Left cardiac atrium (tissue), 4 donors: ENCODE measurements around the gene PLEKHM1. TPM values are rescaled to one million over a fixed set of nuclear protein-coding genes. Genes with fewer than 3 reads are reported as not detected.
A peak's percentile ranks its signal among the peaks of the same experiment; 100 is the strongest.
"Not testable (repeated sequence)": the region's sequence is repeated elsewhere in the genome, so short reads cannot be mapped to it uniquely, and the experiment has no call there.

ENCODE experiments used
- ATAC-seq, 2 donors: fragments of 200-7000 bp; cut with Tn5 transposase; one replicate each; pipeline ENCODE4 v1.9.1; 2020; ENCODE audit warnings: mild to moderate bottlenecking in 2 of 2, moderate library complexity in 2 of 2
- DNase-seq: peaks from one replicate; pipeline ENCODE4 v3.0.0-alpha.2; 2020
- intact Hi-C, 2 donors: fragments of 100-400 bp; cut with DNase I; formaldehyde crosslinking; loops; one replicate each; pipeline versions ENCODE4 v1.14.1 to v1.15.1; 2022 to 2023
- long read RNA-seq: library from polyadenylated mRNA; unstranded; transcript quantifications from one replicate; pipeline ENCODE4 v2.0.0, GENCODE V29; 2021
- total RNA-seq, 2 donors: library from RNA; stranded (reverse); fragmentation: NEBNext Ultra II Directional; extraction: Animal tissue kit (Norgen Biotek cat#: 25700); gene quantifications; one replicate each; pipeline ENCODE4 v1.2.1, GENCODE V29; 2021
- donor health status: DM: no; HTN: yes; CAD: no.
- donor health status: DM: no; HTN: yes; CAD: no; lungs with severe emphysema.
- donor health status: DM: yes; HTN: yes; CAD: no.
- donor health status: Dilated cardiomyopathy.

The PLEKHM1 gene
- 10 to 100 TPM; 31.3 to 33.6 TPM for total RNA-seq
- long read RNA-seq, full-length matches to known transcripts: 1 of 4 reads
- long read RNA-seq, partial matches to known transcripts: 2 of 4 reads
- long read RNA-seq, other reads (novel, unspliced or antisense): 1 of 4 reads

GRCh38 chr17:45490615-45491433 is at the start of gene PLEKHM1:
Gene PLEKHM1, minus strand, starts transcription at chr17:45490721. Its CDS starts 8,237 bp downstream, at chr17:45482484.
- intact Hi-C loops: not testable (repeated sequence)
- ATAC-seq (peak; percentile 97 to 98), DNase-seq (peak; percentile 90)

GRCh38 chr17:45538168-45538567 is 47.6 kb upstream of the PLEKHM1 start:
- ATAC-seq, DNase-seq, intact Hi-C loops: not testable (repeated sequence)

GRCh38 chr17:45506072-45506471 is 15.6 kb upstream of the PLEKHM1 start:
- intact Hi-C loops, DNase-seq, ATAC-seq: not testable (repeated sequence)

GRCh38 chr17:45505183-45505582 is 14.7 kb upstream of the PLEKHM1 start:
- intact Hi-C loops, ATAC-seq, DNase-seq: not testable (repeated sequence)

- intact Hi-C loops, DNase-seq: not testable (repeated sequence)
- ATAC-seq: peak; percentile 63 to 80
Observed at GRCh38 chr17:45501092-45501707, 10.7 kb upstream of the PLEKHM1 start.

GRCh38 chr17:45500478-45500877 is 10.0 kb upstream of the PLEKHM1 start:
- ATAC-seq: peak; percentile 87 to 88
- DNase-seq: not testable (repeated sequence)

GRCh38 chr17:45499208-45499607 is 8.7 kb upstream of the PLEKHM1 start:
- DNase-seq, ATAC-seq, intact Hi-C loops: not testable (repeated sequence)

More at GRCh38 chr17:45500478-45500877, 10.0 kb upstream of the PLEKHM1 start:
- intact Hi-C loops: not testable (repeated sequence)

- DNase-seq, intact Hi-C loops, ATAC-seq: not testable (repeated sequence)
Observed at GRCh38 chr17:45498377-45498776, 7.9 kb upstream of the PLEKHM1 start.

- ATAC-seq, DNase-seq, intact Hi-C loops: not testable (repeated sequence)
Observed at GRCh38 chr17:45497449-45497848, 6.9 kb upstream of the PLEKHM1 start.

GRCh38 chr17:45496507-45496906 is 6.0 kb upstream of the PLEKHM1 start:
- ATAC-seq, intact Hi-C loops, DNase-seq: not testable (repeated sequence)

- not testable (repeated sequence) for ATAC-seq
- peak; percentile 19 for DNase-seq
Observed at GRCh38 chr17:45494556-45494955, 4.0 kb upstream of the PLEKHM1 start.

GRCh38 chr17:45492156-45492555 is 1.6 kb upstream of the PLEKHM1 start:
- DNase-seq, intact Hi-C loops, ATAC-seq: not testable (repeated sequence)

More at GRCh38 chr17:45494556-45494955, 4.0 kb upstream of the PLEKHM1 start:
- intact Hi-C loops: not testable (repeated sequence)

GRCh38 chr17:45490198-45490597 is 323 bp downstream of the PLEKHM1 start:
- DNase-seq (peak; percentile 25), ATAC-seq (peak; percentile 39 to 56)

GRCh38 chr17:45487704-45488103 is 2.8 kb downstream of the PLEKHM1 start:
- peak; percentile 80 for DNase-seq
- peak; percentile 45 to 53 for ATAC-seq
- intact Hi-C loops: not testable (repeated sequence)

More at GRCh38 chr17:45490198-45490597, 323 bp downstream of the PLEKHM1 start:
- intact Hi-C loops: not testable (repeated sequence)

GRCh38 chr17:45483591-45484216 is 6.8 kb downstream of the PLEKHM1 start:
- not testable (repeated sequence) for DNase-seq

GRCh38 chr17:45483177-45483576 is 7.3 kb downstream of the PLEKHM1 start:
- ATAC-seq, intact Hi-C loops, DNase-seq: not testable (repeated sequence)

More at GRCh38 chr17:45483591-45484216, 6.8 kb downstream of the PLEKHM1 start:
- ATAC-seq, intact Hi-C loops: not testable (repeated sequence)

GRCh38 chr17:45482317-45482716 is 8.2 kb downstream of the PLEKHM1 start:
- intact Hi-C loops, ATAC-seq, DNase-seq: not testable (repeated sequence)

- intact Hi-C loops, ATAC-seq, DNase-seq: not testable (repeated sequence)
Observed at GRCh38 chr17:45475436-45475835, 15.1 kb downstream of the PLEKHM1 start.

GRCh38 chr17:45472249-45472648 is 18.3 kb downstream of the PLEKHM1 start:
- DNase-seq, ATAC-seq, intact Hi-C loops: not testable (repeated sequence)
